OCI-LY7 (cell line): ENCODE measurements around the gene PCDHGA7. TPM values are rescaled to one million over a fixed set of nuclear protein-coding genes. Genes with fewer than 3 reads are reported as not detected.

ENCODE experiments used
- BruUV-seq: library from RNA; stranded (reverse); fragments of 400-500 nt; replicated peaks from 2 replicates; lab custom pipeline; 2021; lab: Mats Ljungman, UMichigan
- CTCF ChIA-PET: fragments of 300-600 bp; sonication (Branson Sonifier 250); formaldehyde crosslinking; loops from one replicate; lab custom pipeline; 2022; ENCODE audit warnings: antibody characterized with exemption; ENCODE audit not compliant: unreplicated experiment; lab: Charles Lee
- POLR2A ChIA-PET: fragments of 300-600 bp; sonication (Branson Sonifier 250); formaldehyde crosslinking; loops from one replicate; lab custom pipeline; 2022; ENCODE audit warnings: antibody characterized with exemption; lab: Charles Lee
- DNase-seq: peaks from one replicate; pipeline ENCODE4 v3.0.0-alpha.2; 2015; ENCODE audit warnings: low spot score
- H2AFZ ChIP-seq: fragments of 200-600 bp; sonication (generic), shearing (Covaris generic); 2 replicates; pipeline ENCODE4 v1.6.1; 2014; ENCODE audit warnings: mild to moderate bottlenecking, antibody characterized with exemption, low read length, moderate library complexity
- H3K27ac ChIP-seq: fragments of 200-600 bp; sonication (generic); 2 replicates; pipeline ENCODE4 v1.5.1; 2014; ENCODE audit warnings: mixed run types, low read depth, mild to moderate bottlenecking, moderate library complexity, low read length, inconsistent platforms; ENCODE audit not compliant: poor library complexity, severe bottlenecking
- H3K36me3 ChIP-seq: fragments of 200-600 bp; sonication (generic); 2 replicates; pipeline ENCODE4 v1.6.1; 2014; ENCODE audit warnings: mild to moderate bottlenecking, antibody characterized with exemption, low read length, moderate library complexity, mixed read lengths; ENCODE audit not compliant: insufficient read depth
- H3K4me1 ChIP-seq: fragments of 200-600 bp; sonication (generic); 2 replicates; pipeline ENCODE4 v1.5.1; 2014; ENCODE audit warnings: mild to moderate bottlenecking, low read length; ENCODE audit not compliant: insufficient read depth, poor library complexity, severe bottlenecking
- H3K4me2 ChIP-seq: fragments of 200-600 bp; sonication (generic); 2 replicates; pipeline ENCODE4 v1.6.1; 2014; ENCODE audit warnings: mild to moderate bottlenecking, low read length
- H3K4me3 ChIP-seq: fragments of 200-600 bp; sonication (generic); 2 replicates; pipeline ENCODE4 v1.5.1; 2014; ENCODE audit warnings: mild to moderate bottlenecking, low read depth, low read length; ENCODE audit not compliant: poor library complexity, severe bottlenecking
- H3K79me2 ChIP-seq: fragments of 200-600 bp; sonication (generic); 2 replicates; pipeline ENCODE4 v1.6.1; 2016; ENCODE audit warnings: low read depth, mild to moderate bottlenecking, low read length, moderate library complexity, mixed read lengths; ENCODE audit not compliant: insufficient read depth
- H3K9me2 ChIP-seq: fragments of 200-600 bp; sonication (generic); 2 replicates; pipeline ENCODE4 v1.6.1; 2016; ENCODE audit warnings: mild to moderate bottlenecking, low read length, mixed read lengths; ENCODE audit not compliant: insufficient read depth
- H3K9me3 ChIP-seq: fragments of 200-600 bp; sonication (generic); 2 replicates; pipeline ENCODE4 v1.6.1; 2014; ENCODE audit warnings: mild to moderate bottlenecking, mixed run types, low read length, mixed read lengths
- H4K20me1 ChIP-seq: fragments of 200-600 bp; sonication (generic); 2 replicates; pipeline ENCODE4 v1.6.1; 2014; ENCODE audit warnings: mild to moderate bottlenecking, antibody characterized with exemption, low read length, moderate library complexity, mixed read lengths; ENCODE audit not compliant: insufficient read depth
- CTCF ChIP-seq: fragments of 200-600 bp; sonication (generic); conservative IDR thresholded peaks from 2 replicates; pipeline ENCODE4 v1.5.1; 2014; ENCODE audit warnings: mild to moderate bottlenecking, antibody characterized with exemption, low read length, moderate library complexity, mixed read lengths
- EZH2phosphoT487 ChIP-seq: fragments of 200-600 bp; sonication (generic); IDR thresholded peaks from 2 replicates; pipeline ENCODE4 v1.6.1; 2018; ENCODE audit warnings: low read depth, borderline replicate concordance, mild to moderate bottlenecking, mixed run types, antibody characterized with exemption, low read length, moderate library complexity, mixed read lengths
- intact Hi-C: fragments of 100-400 bp; cut with micrococcal nuclease; formaldehyde crosslinking; loops from one replicate; pipeline ENCODE4 v1.10.0; 2022; ENCODE audit not compliant: unreplicated experiment
- total RNA-seq, 2 experiments: library from RNA; depleted of rRNA in 1 of 2; stranded (reverse); fragments of >200 nt in 1 of 2; shearing (Covaris generic) in 1 of 2; gene quantifications; 2 replicates each; pipeline ENCODE4 v1.2.3, GENCODE V29; 2014 to 2022

PCDHGA7 gene
- total RNA-seq, 2 experiments from 2014 or later, result 5.6 to 6.4 TPM

DNA sequence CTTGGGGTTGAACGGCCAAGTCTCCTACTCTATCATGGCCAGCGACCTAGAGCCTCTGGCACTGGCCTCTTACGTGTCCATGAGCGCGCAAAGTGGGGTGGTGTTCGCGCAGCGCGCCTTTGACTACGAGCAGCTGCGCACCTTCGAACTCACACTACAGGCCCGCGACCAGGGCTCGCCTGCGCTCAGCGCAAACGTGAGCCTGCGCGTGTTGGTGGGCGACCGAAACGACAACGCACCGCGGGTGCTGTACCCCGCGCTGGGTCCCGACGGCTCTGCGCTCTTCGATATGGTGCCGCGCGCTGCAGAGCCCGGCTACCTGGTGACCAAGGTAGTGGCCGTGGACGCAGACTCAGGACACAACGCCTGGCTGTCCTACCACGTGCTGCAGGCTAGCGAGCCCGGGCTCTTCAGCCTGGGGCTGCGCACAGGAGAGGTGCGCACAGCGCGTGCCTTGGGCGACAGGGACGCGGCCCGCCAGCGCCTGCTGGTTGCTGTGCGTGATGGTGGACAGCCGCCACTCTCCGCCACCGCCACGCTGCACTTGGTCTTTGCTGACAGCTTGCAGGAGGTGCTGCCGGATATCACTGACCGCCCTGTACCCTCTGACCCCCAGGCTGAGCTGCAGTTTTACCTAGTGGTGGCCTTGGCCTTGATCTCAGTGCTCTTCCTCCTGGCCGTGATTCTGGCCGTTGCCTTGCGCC, 17.2 kb downstream of the PCDHGA7 start:
- DNase-seq, result no peak
- Histone ChIP-seq H3K9me3 (no peaks in the 10 kb centered on the region), H3K79me2 (no peaks in the 10 kb centered on the region), H3K9me2 (no peaks in the 10 kb centered on the region), H3K4me1 (no peaks in the 10 kb centered on the region), H3K27ac (no peak overlapping the region), H3K36me3 (no peaks in the 10 kb centered on the region), H4K20me1 (no peaks in the 10 kb centered on the region), H2AFZ (no peak overlapping the region), H3K4me2 (no peak overlapping the region), H3K4me3 (no peak overlapping the region)
- CTCF ChIA-PET, result interaction anchor here (0.5 kb wide), 1 partner anchor 98 kb away, joined by 3 read pairs; no protein-coding TSS in a partner anchor
- BruUV-seq, result no TSS peak
- no peak for TF ChIP-seq EZH2phosphoT487
- TF ChIP-seq CTCF, result no peak
- intact Hi-C loops, result no loop called here
- POLR2A ChIA-PET, result no interaction called here

GRCh38 chr5:141402553-141403243, 20.2 kb downstream of the PCDHGA7 start, which contains the start of gene PCDHGA9:
Gene PCDHGA9, plus strand, starts transcription at chr5:141402778. Its CDS starts 175 bp downstream, at chr5:141402953.
- no peaks in the 10 kb centered on the region for H3K36me3 ChIP-seq
- H2AFZ ChIP-seq, result no peak within 1 kb of the TSS
- DNase-seq, result no peak
- no peak for TF ChIP-seq EZH2phosphoT487
- peak; percentile 26; the same call in 1 of the 2 replicates for TF ChIP-seq CTCF
- H3K4me1 ChIP-seq, result no peaks in the 10 kb centered on the region
- H3K4me3 ChIP-seq, result no peak within 1 kb of the TSS
- H4K20me1 ChIP-seq, result no peaks in the 10 kb centered on the region
- no peaks in the 10 kb centered on the region for H3K9me3 ChIP-seq
- CTCF ChIA-PET, result no interaction called here
- H3K4me2 ChIP-seq, result no peak within 1 kb of the TSS
- H3K9me2 ChIP-seq, result no peaks in the 10 kb centered on the region
- H3K27ac ChIP-seq, result no peak within 1 kb of the TSS
- POLR2A ChIA-PET, result interaction anchor here (0.6 kb wide), 1 partner anchor 72 kb away, joined by 6 read pairs; no protein-coding TSS in a partner anchor
- intact Hi-C loops, result no loop called here
- H3K79me2 ChIP-seq, result no peaks in the 10 kb centered on the region
- BruUV-seq, result no TSS peak
